Measurements from ENCODE around the gene DPCD.

The DPCD gene

GRCh38 chr10:101655570-101655969, 67.4 kb downstream of the DPCD start:
- no peak for TF ChIP-seq CTCF (IDR thresholded peaks at IDR 0.05; ENCODE audit: control insufficient read depth, insufficient read depth, low read depth, low read length, missing control alignments)
- no peak for DNase-seq (ENCODE audit: low read depth)
- no peak overlapping the region for H3K4me3 ChIP-seq (ENCODE audit: control insufficient read depth, low read depth, low read length)

- H3K4me3 ChIP-seq (ENCODE audit: control insufficient read depth, low read depth, low read length): no peak overlapping the region
- no peak for DNase-seq (ENCODE audit: low read depth)
- no peak for TF ChIP-seq CTCF (IDR thresholded peaks at IDR 0.05; ENCODE audit: control insufficient read depth, insufficient read depth, low read depth, low read length, missing control alignments)
These were observed 68.8 kb downstream of the DPCD start for GRCh38 chr10:101656890-101657289.

- no peak for DNase-seq (ENCODE audit: low read depth)
- TF ChIP-seq CTCF (IDR thresholded peaks at IDR 0.05; ENCODE audit: control insufficient read depth, insufficient read depth, low read depth, low read length, missing control alignments): no peak
These were observed 70.9 kb downstream of the DPCD start for GRCh38 chr10:101658975-101659374.

More at GRCh38 chr10:101658975-101659374, 70.9 kb downstream of the DPCD start:
- H3K4me3 ChIP-seq (ENCODE audit: control insufficient read depth, low read depth, low read length): no peak overlapping the region

All from AG09309 (cell line).